Gastrocnemius medialis (tissue), 4 donors: ENCODE measurements around the gene CELF4. TPM values are rescaled to one million over a fixed set of nuclear protein-coding genes. Genes with fewer than 3 reads are reported as not detected.

Experiments
- ATAC-seq, 2 donors: fragments of 150-250 bp; one replicate each; pipeline ENCODE4 v1.9.1; 2016
- DNase-seq, 2 donors: peaks; one replicate each; pipeline ENCODE4 v3.0.0-alpha.2; 2019
- H3K27ac ChIP-seq, 4 donors: fragments of 200-600 bp; sonication (generic); 1 replicate in 1 of 4; 2 replicates in 3 of 4; pipeline ENCODE4 v1.5.1; 2016 to 2018; ENCODE audit warnings: mild to moderate bottlenecking in 2 of 4, moderate library complexity in 1 of 4
- H3K27me3 ChIP-seq, 3 donors: fragments of 200-600 bp; sonication (generic) in 2 of 3; 1 replicate in 1 of 3; 2 replicates in 2 of 3; pipeline versions ENCODE4 v1.5.1 to v1.6.0; 2016 to 2019; ENCODE audit warnings: mild to moderate bottlenecking in 1 of 3, moderate library complexity in 1 of 3
- H3K36me3 ChIP-seq, 2 donors: fragments of 200-600 bp; sonication (generic) in 1 of 2; one replicate each; pipeline ENCODE4 v1.5.1; 2017 to 2018
- H3K4me1 ChIP-seq, 2 donors: fragments of 200-600 bp; sonication (generic) in 1 of 2; one replicate each; pipeline ENCODE4 v1.5.1; 2016 to 2017; ENCODE audit warnings: mild to moderate bottlenecking in 2 of 2
- H3K4me3 ChIP-seq, 4 donors: fragments of 200-600 bp; sonication (generic) in 3 of 4; 1 replicate in 1 of 4; 2 replicates in 3 of 4; pipeline ENCODE4 v1.5.1; 2016 to 2019; ENCODE audit warnings: mild to moderate bottlenecking in 2 of 4
- H3K9me3 ChIP-seq, 3 donors: fragments of 200-600 bp; sonication (generic) in 2 of 3; 1 replicate in 1 of 3; 2 replicates in 2 of 3; pipeline ENCODE4 v1.5.1; 2016 to 2019
- POLR2A ChIP-seq, 2 donors: fragments of 450-650 bp; IDR thresholded peaks; one replicate each; pipeline ENCODE4 v1.6.1; 2017; ENCODE audit warnings: antibody characterized with exemption in 2 of 2, mild to moderate bottlenecking in 2 of 2, moderate library complexity in 2 of 2
- in situ Hi-C, 4 donors: fragments of 200-750 bp; cut with MboI; loops; one replicate each; pipeline versions ENCODE4 v1.15.0 to v1.8.0; 2017; ENCODE audit warnings: low sequenced_read_pairs in 4 of 4
- intact Hi-C: fragments of 100-400 bp; cut with DNase I; formaldehyde crosslinking; loops from one replicate; pipeline ENCODE4 v1.15.1; 2023; ENCODE audit warnings: low total_unique reads
- total RNA-seq, 4 donors: library from RNA; depleted of rRNA; stranded (reverse); fragments of >200 nt; gene quantifications; one replicate each; pipeline versions ENCODE4 v1.1.0 to v1.2.3, GENCODE V29; 2016
- TF ChIP-seq, protein P1 (sequence below), 5 experiments: fragments of 450-650 bp in 3 of 5; fragments of 200-600 bp in 2 of 5; sonication (generic) in 2 of 5; IDR thresholded peaks in 4 of 5; conservative IDR thresholded peaks in 1 of 5; 1 replicate in 4 of 5; 2 replicates in 1 of 5; pipeline ENCODE4 v1.5.1; 2016 to 2019; ENCODE audit warnings: antibody characterized with exemption in 5 of 5, mild to moderate bottlenecking in 3 of 5, moderate library complexity in 3 of 5

Gene CELF4
- total RNA-seq, 4 donors from 2014 or later: not detected

DNA sequence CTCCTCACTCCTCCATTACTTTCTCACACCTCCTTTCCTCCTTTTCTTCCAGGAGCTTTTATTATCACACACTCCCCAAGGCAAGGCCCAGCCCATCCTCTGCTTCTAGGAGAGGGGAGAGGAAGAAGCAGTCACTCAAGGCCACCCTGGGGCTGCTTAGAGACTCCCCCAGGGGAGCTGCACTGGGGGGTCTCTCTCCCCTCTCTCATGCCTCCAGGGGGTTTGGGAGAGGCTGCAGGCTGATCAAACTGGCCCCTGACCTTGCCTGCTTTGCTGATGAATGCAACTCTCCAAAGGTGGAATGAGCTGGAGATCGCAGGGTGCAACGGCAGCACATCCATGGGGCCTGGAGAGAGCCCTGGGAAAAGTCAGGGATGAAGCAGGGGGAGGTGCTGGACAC is 216.9 kb downstream of the CELF4 start:
- peaks cover 4 to 6% (median 5%) of the 10 kb centered on the region in 3 donors for H3K27me3 ChIP-seq
- ATAC-seq: no peak
- no peak overlapping the region for H3K4me3 ChIP-seq
- in situ Hi-C loops: loop anchor here in 1 of 4 donors (25.0 kb wide), 1 partner anchor 189 kb away; no protein-coding TSS in a partner anchor
- H3K36me3 ChIP-seq: no peaks in the 10 kb centered on the region
- no peak overlapping the region for H3K27ac ChIP-seq
- no peaks in the 10 kb centered on the region for H3K4me1 ChIP-seq
- TF ChIP-seq, protein P1, sequence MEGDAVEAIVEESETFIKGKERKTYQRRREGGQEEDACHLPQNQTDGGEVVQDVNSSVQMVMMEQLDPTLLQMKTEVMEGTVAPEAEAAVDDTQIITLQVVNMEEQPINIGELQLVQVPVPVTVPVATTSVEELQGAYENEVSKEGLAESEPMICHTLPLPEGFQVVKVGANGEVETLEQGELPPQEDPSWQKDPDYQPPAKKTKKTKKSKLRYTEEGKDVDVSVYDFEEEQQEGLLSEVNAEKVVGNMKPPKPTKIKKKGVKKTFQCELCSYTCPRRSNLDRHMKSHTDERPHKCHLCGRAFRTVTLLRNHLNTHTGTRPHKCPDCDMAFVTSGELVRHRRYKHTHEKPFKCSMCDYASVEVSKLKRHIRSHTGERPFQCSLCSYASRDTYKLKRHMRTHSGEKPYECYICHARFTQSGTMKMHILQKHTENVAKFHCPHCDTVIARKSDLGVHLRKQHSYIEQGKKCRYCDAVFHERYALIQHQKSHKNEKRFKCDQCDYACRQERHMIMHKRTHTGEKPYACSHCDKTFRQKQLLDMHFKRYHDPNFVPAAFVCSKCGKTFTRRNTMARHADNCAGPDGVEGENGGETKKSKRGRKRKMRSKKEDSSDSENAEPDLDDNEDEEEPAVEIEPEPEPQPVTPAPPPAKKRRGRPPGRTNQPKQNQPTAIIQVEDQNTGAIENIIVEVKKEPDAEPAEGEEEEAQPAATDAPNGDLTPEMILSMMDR (IDR thresholded peaks at IDR 0.05 in 4 of 5, conservative IDR thresholded peaks at IDR 0.05 in 1 of 5): no peak
- no peak for TF ChIP-seq POLR2A (IDR thresholded peaks at IDR 0.05)
- intact Hi-C loops: no loop called here
- DNase-seq: no peak
- H3K9me3 ChIP-seq: no peaks in the 10 kb centered on the region

DNA sequence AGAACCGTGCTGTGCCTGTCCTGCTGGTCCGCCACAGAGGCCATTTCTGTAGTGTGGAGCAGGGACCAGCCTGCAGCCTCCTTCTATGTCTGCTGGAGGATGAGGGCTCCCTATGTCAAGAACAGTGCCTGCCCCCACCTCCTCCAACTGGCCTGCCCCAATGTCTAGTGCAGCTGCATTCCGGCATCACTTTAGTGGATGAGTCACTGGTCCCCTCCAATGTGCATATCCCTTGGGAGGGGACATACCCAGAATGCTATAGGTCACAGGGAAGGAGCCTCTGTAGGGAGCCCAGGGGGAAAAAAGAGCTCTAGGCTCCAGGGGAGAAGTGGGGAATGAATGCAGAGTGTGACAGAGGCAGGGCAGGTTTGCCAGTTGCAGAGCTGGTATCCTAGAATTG is 219.6 kb downstream of the CELF4 start:
- intact Hi-C loops: no loop called here
- Histone ChIP-seq H3K27me3 (peaks cover 4 to 6% (median 5%) of the 10 kb centered on the region in 3 donors), H3K9me3 (no peaks in the 10 kb centered on the region), H3K4me3 (no peak overlapping the region), H3K4me1 (no peaks in the 10 kb centered on the region), H3K27ac (no peak overlapping the region), H3K36me3 (no peaks in the 10 kb centered on the region)
- TF ChIP-seq, protein P1 (IDR thresholded peaks at IDR 0.05 in 4 of 5, conservative IDR thresholded peaks at IDR 0.05 in 1 of 5): no peak
- no peak for TF ChIP-seq POLR2A (IDR thresholded peaks at IDR 0.05)
- no peak for DNase-seq
- ATAC-seq: no peak
- in situ Hi-C loops: loop anchor here in 1 of 4 donors (25.0 kb wide), 1 partner anchor 191 kb away; no protein-coding TSS in a partner anchor

DNA sequence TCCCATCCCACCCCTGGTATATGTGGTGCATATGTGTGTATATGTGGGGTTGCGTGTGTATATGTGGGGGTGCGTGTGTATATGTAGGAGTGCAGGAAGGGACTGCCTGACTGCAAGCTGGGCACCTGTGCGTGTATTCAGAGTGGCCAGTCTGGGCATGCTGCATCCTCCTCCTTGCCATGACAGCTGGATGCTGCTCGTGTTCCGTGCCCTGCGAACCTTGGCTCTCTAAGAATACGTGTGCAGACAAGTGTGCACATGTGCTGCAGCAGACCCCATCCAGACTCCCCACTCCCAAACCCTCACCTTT is 222.1 kb downstream of the CELF4 start:
- TF ChIP-seq POLR2A (IDR thresholded peaks at IDR 0.05): no peak
- TF ChIP-seq, protein P1 (IDR thresholded peaks at IDR 0.05 in 4 of 5, conservative IDR thresholded peaks at IDR 0.05 in 1 of 5): no peak
- DNase-seq (no peak), ATAC-seq (no peak)
- Histone ChIP-seq H3K27me3 (peaks cover 4 to 6% (median 5%) of the 10 kb centered on the region in 3 donors), H3K9me3 (no peaks in the 10 kb centered on the region), H3K27ac (no peak overlapping the region), H3K4me1 (no peaks in the 10 kb centered on the region), H3K36me3 (no peaks in the 10 kb centered on the region), H3K4me3 (no peak overlapping the region)
- intact Hi-C loops (loop anchor here (5.0 kb wide), 1 partner anchor 194 kb away; no protein-coding TSS in a partner anchor), in situ Hi-C loops (loop anchor here in 1 of 4 donors (25.0 kb wide), 1 partner anchor 194 kb away; no protein-coding TSS in a partner anchor)

DNA sequence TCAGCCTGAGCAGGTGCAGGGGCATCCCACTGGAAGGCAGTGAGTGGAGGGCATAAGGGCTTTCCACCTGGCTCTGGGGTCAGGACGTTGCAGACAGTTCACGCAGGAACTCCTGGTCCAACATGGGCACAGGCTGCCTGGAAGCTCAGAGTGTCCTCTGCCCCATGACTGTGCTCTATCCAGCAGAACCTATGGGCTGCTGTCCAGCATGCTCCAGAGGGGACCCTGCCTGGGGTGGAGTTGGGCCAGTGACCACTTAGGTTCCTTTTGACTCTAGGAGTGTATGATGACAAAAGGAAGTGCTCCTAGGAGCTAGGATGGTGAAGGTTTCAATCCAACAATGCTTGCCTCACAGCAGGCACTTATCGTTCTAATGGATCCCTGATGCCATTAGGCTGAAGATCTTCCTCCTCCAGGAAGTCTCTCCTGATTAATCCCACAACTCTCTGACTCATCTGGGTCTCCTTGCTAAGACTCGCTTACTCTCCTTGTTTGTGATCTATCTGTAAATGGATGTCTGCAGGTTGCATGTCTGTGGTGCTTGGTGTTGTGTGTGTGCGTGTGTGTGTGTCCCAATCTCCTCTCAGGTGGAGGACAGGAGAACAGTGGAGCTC is 224.0 kb downstream of the CELF4 start:
- Histone ChIP-seq H3K4me1 (no peaks in the 10 kb centered on the region), H3K27ac (no peak overlapping the region), H3K36me3 (no peaks in the 10 kb centered on the region), H3K27me3 (peaks cover 4 to 6% (median 5%) of the 10 kb centered on the region in 3 donors), H3K4me3 (no peak overlapping the region), H3K9me3 (no peaks in the 10 kb centered on the region)
- no peak for ATAC-seq
- TF ChIP-seq POLR2A (IDR thresholded peaks at IDR 0.05): no peak
- TF ChIP-seq, protein P1 (IDR thresholded peaks at IDR 0.05 in 4 of 5, conservative IDR thresholded peaks at IDR 0.05 in 1 of 5): no peak
- in situ Hi-C loops: loop anchor here in 1 of 4 donors (25.0 kb wide), 1 partner anchor 196 kb away; no protein-coding TSS in a partner anchor
- DNase-seq: no peak
- intact Hi-C loops: loop anchor here (5.0 kb wide), 1 partner anchor 196 kb away; no protein-coding TSS in a partner anchor
